Omental fat pad (tissue), 4 donors: ENCODE results near the gene PHF21B. TPM values are rescaled to one million over a fixed set of nuclear protein-coding genes. Genes with fewer than 3 reads are reported as not detected.

Experiments
- ATAC-seq: fragments of 150-250 bp; one replicate; pipeline ENCODE4 v1.9.1; 2016; ENCODE audit warnings: mild to moderate bottlenecking, moderate library complexity; ENCODE audit not compliant: low FRiP score
- DNase-seq: peaks from one replicate; pipeline ENCODE4 v3.0.0-alpha.2; 2019; ENCODE audit warnings: low spot score
- CTCF ChIP-seq, 3 donors: fragments of 450-650 bp; IDR thresholded peaks; one replicate each; pipeline ENCODE4 v1.5.1; 2016 to 2017; ENCODE audit warnings: antibody characterized with exemption in 3 of 3, mild to moderate bottlenecking in 3 of 3, moderate library complexity in 2 of 3
- total RNA-seq, 4 donors: library from RNA; depleted of rRNA; stranded (reverse); fragments of >200 nt; gene quantifications; one replicate each; pipeline ENCODE4 v1.1.0, GENCODE V29; 2016

PHF21B gene
- total RNA-seq, 4 donors from 2014 or later: 0.44 TPM; not detected in 3

- no peak for TF ChIP-seq CTCF (IDR thresholded peaks at IDR 0.05)
- ATAC-seq (no peak), DNase-seq (no peak)
Measured at GRCh38 chr22:44986926-44987325, 22.9 kb downstream of the PHF21B start.

GRCh38 chr22:44985906-44986527 lies 23.8 kb downstream of the PHF21B start:
- no peak for TF ChIP-seq CTCF (IDR thresholded peaks at IDR 0.05)
- no peak for DNase-seq
- ATAC-seq: no peak

GRCh38 chr22:44983878-44984482 lies 25.8 kb downstream of the PHF21B start:
- ATAC-seq: no peak
- TF ChIP-seq CTCF (IDR thresholded peaks at IDR 0.05): no peak
- DNase-seq: no peak

- TF ChIP-seq CTCF (IDR thresholded peaks at IDR 0.05): no peak
- DNase-seq (no peak), ATAC-seq (no peak)
Measured at GRCh38 chr22:44982445-44982844, 27.4 kb downstream of the PHF21B start.

GRCh38 chr22:44981857-44982256 lies 27.9 kb downstream of the PHF21B start:
- ATAC-seq: no peak
- DNase-seq: no peak
- no peak for TF ChIP-seq CTCF (IDR thresholded peaks at IDR 0.05)

- peak; percentile 36 for ATAC-seq
- TF ChIP-seq CTCF (IDR thresholded peaks at IDR 0.05): no peak
- DNase-seq: no peak
Measured at GRCh38 chr22:44979154-44979553, 30.7 kb downstream of the PHF21B start.
